ENCODE results near the gene RABGGTA.

RABGGTA gene

GRCh38 chr14:24296341-24297157 is 25.2 kb upstream of the RABGGTA start:
- H3K36me3 Mint-ChIP-seq (ENCODE audit: insufficient read depth), result peaks cover 29% of the 10 kb centered on the region
- no peak overlapping the region for H3K4me3 Mint-ChIP-seq
- H3K9me3 Mint-ChIP-seq, result no peaks in the 10 kb centered on the region
- ATAC-seq (replicated peaks; ENCODE audit: extremely low read depth, poor library complexity, severe bottlenecking), result peak; percentile 61
- H3K4me1 Mint-ChIP-seq, result peaks cover 41% of the 10 kb centered on the region
- peak; percentile 48 to 64 for DNase-seq (ENCODE audit: low spot score in 2 of 2)
- H3K27ac Mint-ChIP-seq (ENCODE audit: low read depth), result peak overlapping the region; percentile 75
- no peaks in the 10 kb centered on the region for H3K27me3 Mint-ChIP-seq

GRCh38 chr14:24293525-24293924 is 22.1 kb upstream of the RABGGTA start:
- Mint-ChIP-seq H3K4me3 (no peak overlapping the region), H3K4me1 (peaks cover 19% of the 10 kb centered on the region), H3K27ac (ENCODE audit: low read depth) (no peak overlapping the region), H3K36me3 (ENCODE audit: insufficient read depth) (peaks cover 21% of the 10 kb centered on the region), H3K9me3 (no peaks in the 10 kb centered on the region), H3K27me3 (no peaks in the 10 kb centered on the region)
- DNase-seq (ENCODE audit: low spot score in 2 of 2) (no peak), ATAC-seq (replicated peaks; ENCODE audit: extremely low read depth, poor library complexity, severe bottlenecking) (no peak)

DNA sequence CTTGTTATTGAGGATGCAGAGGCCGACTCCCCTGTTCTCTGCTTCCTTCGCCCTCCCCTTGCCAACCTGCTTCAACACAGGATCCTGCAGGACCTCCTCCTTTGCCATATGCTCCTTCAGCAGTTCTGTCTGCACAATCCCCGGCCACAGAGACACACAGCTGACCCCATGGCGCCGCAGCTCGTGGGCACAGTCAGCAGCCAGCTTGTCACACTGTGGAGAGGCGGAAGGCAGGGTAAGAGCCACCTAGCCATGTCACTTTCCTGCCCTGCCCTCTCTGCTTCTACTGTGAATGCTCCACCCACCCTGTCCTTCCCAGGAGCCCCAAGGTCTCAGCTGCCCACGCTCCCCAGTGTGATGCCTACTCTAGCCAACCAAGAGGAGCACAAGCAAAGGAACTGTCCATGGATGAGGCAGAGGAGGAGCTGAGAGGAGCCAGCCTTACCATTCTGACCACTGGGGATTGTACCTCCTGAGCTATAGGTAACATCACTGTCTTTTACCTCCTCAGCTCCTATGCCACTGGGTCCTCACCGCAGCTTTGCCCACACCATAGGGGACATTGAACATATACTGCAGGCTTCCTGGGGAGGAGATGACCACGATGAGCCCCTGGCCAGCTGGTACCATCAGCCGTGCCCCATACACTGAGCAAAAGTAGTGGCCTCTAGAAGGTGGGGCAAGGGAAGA is 20.9 kb upstream of the RABGGTA start:
- peaks cover 20% of the 10 kb centered on the region for H3K36me3 Mint-ChIP-seq (ENCODE audit: insufficient read depth)

DNA sequence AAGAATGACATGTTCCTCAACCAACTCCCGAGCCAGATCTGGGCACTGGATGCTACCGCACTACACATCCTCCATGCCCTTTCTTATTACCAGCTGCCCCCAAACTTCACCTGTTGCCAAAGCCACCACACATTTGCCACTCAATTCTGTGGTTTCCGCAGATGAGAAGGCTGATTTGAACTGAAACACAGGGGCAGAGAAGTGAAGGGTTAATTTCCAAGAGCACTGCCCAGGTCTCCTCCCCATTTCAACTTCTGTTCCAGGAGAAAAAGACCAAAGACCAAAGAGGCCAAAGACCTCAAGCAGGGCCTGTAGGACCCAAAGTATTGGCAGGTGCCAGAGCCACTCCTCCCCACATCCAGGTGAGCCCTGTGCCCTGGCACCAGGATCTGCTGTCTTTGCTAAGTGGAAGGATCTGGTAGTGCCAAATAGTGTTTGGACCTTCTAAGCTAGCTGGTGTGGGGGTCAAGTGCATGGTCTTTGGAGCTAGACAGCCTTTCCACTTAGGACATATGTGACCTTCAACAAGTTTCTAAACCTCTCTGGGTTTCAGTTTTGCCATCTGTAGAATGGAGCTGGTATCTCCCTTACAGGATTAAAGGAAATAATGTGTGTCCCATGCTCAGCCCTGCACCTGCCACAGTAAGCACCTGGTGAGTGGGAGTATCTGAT is 20.2 kb upstream of the RABGGTA start:
- H3K4me3 Mint-ChIP-seq, result no peak overlapping the region
- no peaks in the 10 kb centered on the region for H3K27me3 Mint-ChIP-seq
- peaks cover 4% of the 10 kb centered on the region for H3K4me1 Mint-ChIP-seq
- no peak overlapping the region for H3K27ac Mint-ChIP-seq (ENCODE audit: low read depth)
- ATAC-seq (replicated peaks; ENCODE audit: extremely low read depth, poor library complexity, severe bottlenecking) (no peak), DNase-seq (ENCODE audit: low spot score in 2 of 2) (no peak)
- H3K9me3 Mint-ChIP-seq, result no peaks in the 10 kb centered on the region
- H3K36me3 Mint-ChIP-seq (ENCODE audit: insufficient read depth), result peaks cover 20% of the 10 kb centered on the region

More for the DNA sequence above, 20.9 kb upstream of the RABGGTA start:
- no peak overlapping the region for H3K4me3 Mint-ChIP-seq
- no peaks in the 10 kb centered on the region for H3K9me3 Mint-ChIP-seq
- peaks cover 11% of the 10 kb centered on the region for H3K4me1 Mint-ChIP-seq
- no peak for ATAC-seq (replicated peaks; ENCODE audit: extremely low read depth, poor library complexity, severe bottlenecking)
- no peak for DNase-seq (ENCODE audit: low spot score in 2 of 2)
- H3K27me3 Mint-ChIP-seq, result no peaks in the 10 kb centered on the region
- H3K27ac Mint-ChIP-seq (ENCODE audit: low read depth), result no peak overlapping the region

GRCh38 chr14:24290746-24291145 is 19.3 kb upstream of the RABGGTA start:
- no peaks in the 10 kb centered on the region for H3K27me3 Mint-ChIP-seq

DNA sequence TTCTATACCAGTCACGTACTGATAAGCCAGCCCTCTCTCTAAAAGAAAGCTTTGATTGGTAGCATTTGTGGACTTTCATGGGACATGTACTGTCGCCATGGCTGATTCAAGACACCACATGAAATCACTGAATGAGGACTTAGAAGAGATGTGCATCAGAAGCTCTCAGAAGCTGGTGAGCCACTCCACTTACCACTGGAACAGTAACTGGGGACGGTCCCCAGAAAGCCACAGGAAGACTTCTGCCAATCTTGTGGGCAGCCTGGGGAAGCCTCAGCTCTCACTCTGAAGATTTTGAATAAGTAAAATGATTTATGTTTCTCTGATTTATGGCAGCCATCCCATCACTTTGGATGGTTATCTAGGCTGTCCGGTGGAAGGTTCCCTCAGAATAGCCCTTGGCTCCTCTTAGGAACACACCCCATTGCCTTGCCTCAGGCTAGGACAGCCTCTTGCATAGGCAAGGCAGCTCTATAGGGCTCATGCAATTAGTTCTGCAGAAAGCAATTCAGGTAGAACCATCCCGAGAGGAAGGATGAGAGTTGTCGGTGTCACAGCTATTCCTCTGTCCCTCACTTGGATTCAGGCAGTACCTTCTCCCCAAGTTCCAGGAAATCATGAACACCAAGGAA is 18.4 kb upstream of the RABGGTA start:
- no peak for DNase-seq (ENCODE audit: low spot score in 2 of 2)

More at GRCh38 chr14:24290746-24291145, 19.3 kb upstream of the RABGGTA start:
- H3K9me3 Mint-ChIP-seq, result no peaks in the 10 kb centered on the region
- DNase-seq (ENCODE audit: low spot score in 2 of 2) (no peak), ATAC-seq (replicated peaks; ENCODE audit: extremely low read depth, poor library complexity, severe bottlenecking) (no peak)
- no peak overlapping the region for H3K4me3 Mint-ChIP-seq
- no peaks in the 10 kb centered on the region for H3K4me1 Mint-ChIP-seq
- H3K27ac Mint-ChIP-seq (ENCODE audit: low read depth), result no peak overlapping the region
- peaks cover 18% of the 10 kb centered on the region for H3K36me3 Mint-ChIP-seq (ENCODE audit: insufficient read depth)

GRCh38 chr14:24286996-24287395 is 15.6 kb upstream of the RABGGTA start:
- no peaks in the 10 kb centered on the region for H3K9me3 Mint-ChIP-seq
- H3K27me3 Mint-ChIP-seq, result no peaks in the 10 kb centered on the region
- no peak overlapping the region for H3K27ac Mint-ChIP-seq (ENCODE audit: low read depth)
- DNase-seq (ENCODE audit: low spot score in 2 of 2), result no peak
- H3K36me3 Mint-ChIP-seq (ENCODE audit: insufficient read depth), result peaks cover 10% of the 10 kb centered on the region
- H3K4me1 Mint-ChIP-seq, result no peaks in the 10 kb centered on the region
- ATAC-seq (replicated peaks; ENCODE audit: extremely low read depth, poor library complexity, severe bottlenecking), result no peak
- no peak overlapping the region for H3K4me3 Mint-ChIP-seq

More for the DNA sequence above, 18.4 kb upstream of the RABGGTA start:
- Mint-ChIP-seq H3K4me3 (no peak overlapping the region), H3K36me3 (ENCODE audit: insufficient read depth) (peaks cover 13% of the 10 kb centered on the region), H3K27me3 (no peaks in the 10 kb centered on the region), H3K9me3 (no peaks in the 10 kb centered on the region), H3K27ac (ENCODE audit: low read depth) (no peak overlapping the region), H3K4me1 (no peaks in the 10 kb centered on the region)
- no peak for ATAC-seq (replicated peaks; ENCODE audit: extremely low read depth, poor library complexity, severe bottlenecking)

GRCh38 chr14:24285351-24285750 is 14.0 kb upstream of the RABGGTA start:
- no peaks in the 10 kb centered on the region for H3K27me3 Mint-ChIP-seq
- peaks cover 3% of the 10 kb centered on the region for H3K36me3 Mint-ChIP-seq (ENCODE audit: insufficient read depth)
- DNase-seq (ENCODE audit: low spot score in 2 of 2), result no peak
- no peak for ATAC-seq (replicated peaks; ENCODE audit: extremely low read depth, poor library complexity, severe bottlenecking)
- no peaks in the 10 kb centered on the region for H3K4me1 Mint-ChIP-seq
- H3K9me3 Mint-ChIP-seq, result no peaks in the 10 kb centered on the region
- no peak overlapping the region for H3K27ac Mint-ChIP-seq (ENCODE audit: low read depth)
- no peak overlapping the region for H3K4me3 Mint-ChIP-seq

- Mint-ChIP-seq H3K4me3 (no peak overlapping the region), H3K36me3 (ENCODE audit: insufficient read depth) (no peaks in the 10 kb centered on the region), H3K9me3 (no peaks in the 10 kb centered on the region), H3K4me1 (peaks cover under 1% of the 10 kb centered on the region), H3K27ac (ENCODE audit: low read depth) (peak overlapping the region; percentile 69), H3K27me3 (no peaks in the 10 kb centered on the region)
- no peak for ATAC-seq (replicated peaks; ENCODE audit: extremely low read depth, poor library complexity, severe bottlenecking)
- no peak for DNase-seq (ENCODE audit: low spot score in 2 of 2)
These were observed 13.2 kb upstream of the RABGGTA start for GRCh38 chr14:24284501-24285035.

- Mint-ChIP-seq H3K9me3 (no peaks in the 10 kb centered on the region), H3K27me3 (no peaks in the 10 kb centered on the region), H3K27ac (ENCODE audit: low read depth) (peak overlapping the region; percentile 69), H3K36me3 (ENCODE audit: insufficient read depth) (no peaks in the 10 kb centered on the region), H3K4me3 (no peak overlapping the region), H3K4me1 (peaks cover 7% of the 10 kb centered on the region)
- no peak for ATAC-seq (replicated peaks; ENCODE audit: extremely low read depth, poor library complexity, severe bottlenecking)
- DNase-seq (ENCODE audit: low spot score in 2 of 2), result no peak
These were observed 12.5 kb upstream of the RABGGTA start for GRCh38 chr14:24283796-24284460.

DNA sequence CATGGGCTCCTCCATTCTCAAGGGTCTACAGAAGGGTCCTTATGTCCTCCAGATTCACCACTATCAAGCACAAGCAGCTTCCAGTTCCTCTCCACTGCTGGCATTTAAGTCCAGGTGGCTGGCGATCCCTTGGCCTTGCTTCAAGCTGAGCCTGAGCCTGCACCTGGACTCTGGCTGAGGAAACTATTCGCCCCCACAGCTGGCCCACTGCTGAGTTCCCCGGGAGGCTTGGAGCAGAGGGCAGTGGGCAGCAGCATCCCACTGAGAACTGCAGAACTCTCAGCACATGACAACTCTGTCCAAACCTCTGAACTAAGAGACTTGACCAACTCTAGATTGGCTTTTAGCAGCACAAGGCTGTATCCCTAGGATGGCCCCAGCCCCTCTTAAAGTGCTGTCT is 11.3 kb upstream of the RABGGTA start:
- Mint-ChIP-seq H3K9me3 (no peaks in the 10 kb centered on the region), H3K4me3 (no peak overlapping the region), H3K27ac (ENCODE audit: low read depth) (no peak overlapping the region), H3K27me3 (no peaks in the 10 kb centered on the region), H3K36me3 (ENCODE audit: insufficient read depth) (no peaks in the 10 kb centered on the region), H3K4me1 (peaks cover 15% of the 10 kb centered on the region)
- ATAC-seq (replicated peaks; ENCODE audit: extremely low read depth, poor library complexity, severe bottlenecking) (no peak), DNase-seq (ENCODE audit: low spot score in 2 of 2) (no peak)

- H3K4me3 Mint-ChIP-seq, result no peak overlapping the region
- ATAC-seq (replicated peaks; ENCODE audit: extremely low read depth, poor library complexity, severe bottlenecking) (no peak), DNase-seq (ENCODE audit: low spot score in 2 of 2) (no peak)
- H3K27ac Mint-ChIP-seq (ENCODE audit: low read depth), result no peak overlapping the region
- peaks cover 22% of the 10 kb centered on the region for H3K4me1 Mint-ChIP-seq
- no peaks in the 10 kb centered on the region for H3K27me3 Mint-ChIP-seq
- no peaks in the 10 kb centered on the region for H3K9me3 Mint-ChIP-seq
- no peaks in the 10 kb centered on the region for H3K36me3 Mint-ChIP-seq (ENCODE audit: insufficient read depth)
These were observed 10.2 kb upstream of the RABGGTA start for GRCh38 chr14:24281636-24282035.

Data from central memory CD8-positive, alpha-beta T cell (primary cell).